Measurements from ENCODE around the gene UNC45B.
"Not testable (repeated sequence)": the region's sequence is repeated elsewhere in the genome, so short reads cannot be mapped to it uniquely, and the experiment has no call there.

Gene UNC45B

GRCh38 chr17:35141681-35142466, 5.7 kb upstream of the UNC45B start, which contains the start of gene NLE1:
Gene NLE1 (minus strand): TSS chr17:35142303. CDS start chr17:35142275, 28 bp downstream.
- no peak for FAIRE-seq

GRCh38 chr17:35142467-35142796, 5.2 kb upstream of the UNC45B start:
- FAIRE-seq: no peak

- FAIRE-seq: no peak
These were observed 2.8 kb upstream of the UNC45B start for GRCh38 chr17:35144840-35145239.

- no peak for FAIRE-seq
These were observed 1.3 kb upstream of the UNC45B start for GRCh38 chr17:35146214-35146833.

- FAIRE-seq: no peak
These were observed 527 bp downstream of the UNC45B start for GRCh38 chr17:35148144-35148543.

- no peak for FAIRE-seq
These were observed 2.3 kb downstream of the UNC45B start for GRCh38 chr17:35149941-35150340.

GRCh38 chr17:35151080-35151479, 3.5 kb downstream of the UNC45B start:
- FAIRE-seq: not testable (repeated sequence)

GRCh38 chr17:35152421-35153140, 5.0 kb downstream of the UNC45B start:
- FAIRE-seq: no peak

GRCh38 chr17:35154196-35155165, 6.9 kb downstream of the UNC45B start:
- FAIRE-seq: no peak

- FAIRE-seq: no peak
These were observed 7.6 kb downstream of the UNC45B start for GRCh38 chr17:35155246-35155645.

GRCh38 chr17:35159940-35160339, 12.3 kb downstream of the UNC45B start:
- FAIRE-seq: no peak

GRCh38 chr17:35160354-35161201, 13.0 kb downstream of the UNC45B start:
- FAIRE-seq: no peak

- FAIRE-seq: no peak
These were observed 13.7 kb downstream of the UNC45B start for GRCh38 chr17:35161281-35161761.

- no peak for FAIRE-seq
These were observed 15.1 kb downstream of the UNC45B start for GRCh38 chr17:35162755-35163154.

GRCh38 chr17:35163886-35164285, 16.3 kb downstream of the UNC45B start:
- no peak for FAIRE-seq

GRCh38 chr17:35164716-35165115, 17.1 kb downstream of the UNC45B start:
- no peak for FAIRE-seq

GRCh38 chr17:35166526-35166925, 18.9 kb downstream of the UNC45B start:
- FAIRE-seq: no peak

- no peak for FAIRE-seq
These were observed 19.4 kb downstream of the UNC45B start for GRCh38 chr17:35167046-35167445.

GRCh38 chr17:35167666-35168065, 20.0 kb downstream of the UNC45B start:
- FAIRE-seq: no peak

GRCh38 chr17:35169835-35170363, 22.3 kb downstream of the UNC45B start:
- no peak for FAIRE-seq
